GM12801 (cell line): ENCODE data around the gene EME2.

Source experiments
- TF ChIP-seq, protein P1 (sequence below): IDR thresholded peaks from one replicate; pipeline ENCODE4 v1.5.1; 2011; ENCODE audit warnings: control low read depth; ENCODE audit not compliant: insufficient read length; ENCODE audit errors: extremely low read depth

Gene EME2

DNA sequence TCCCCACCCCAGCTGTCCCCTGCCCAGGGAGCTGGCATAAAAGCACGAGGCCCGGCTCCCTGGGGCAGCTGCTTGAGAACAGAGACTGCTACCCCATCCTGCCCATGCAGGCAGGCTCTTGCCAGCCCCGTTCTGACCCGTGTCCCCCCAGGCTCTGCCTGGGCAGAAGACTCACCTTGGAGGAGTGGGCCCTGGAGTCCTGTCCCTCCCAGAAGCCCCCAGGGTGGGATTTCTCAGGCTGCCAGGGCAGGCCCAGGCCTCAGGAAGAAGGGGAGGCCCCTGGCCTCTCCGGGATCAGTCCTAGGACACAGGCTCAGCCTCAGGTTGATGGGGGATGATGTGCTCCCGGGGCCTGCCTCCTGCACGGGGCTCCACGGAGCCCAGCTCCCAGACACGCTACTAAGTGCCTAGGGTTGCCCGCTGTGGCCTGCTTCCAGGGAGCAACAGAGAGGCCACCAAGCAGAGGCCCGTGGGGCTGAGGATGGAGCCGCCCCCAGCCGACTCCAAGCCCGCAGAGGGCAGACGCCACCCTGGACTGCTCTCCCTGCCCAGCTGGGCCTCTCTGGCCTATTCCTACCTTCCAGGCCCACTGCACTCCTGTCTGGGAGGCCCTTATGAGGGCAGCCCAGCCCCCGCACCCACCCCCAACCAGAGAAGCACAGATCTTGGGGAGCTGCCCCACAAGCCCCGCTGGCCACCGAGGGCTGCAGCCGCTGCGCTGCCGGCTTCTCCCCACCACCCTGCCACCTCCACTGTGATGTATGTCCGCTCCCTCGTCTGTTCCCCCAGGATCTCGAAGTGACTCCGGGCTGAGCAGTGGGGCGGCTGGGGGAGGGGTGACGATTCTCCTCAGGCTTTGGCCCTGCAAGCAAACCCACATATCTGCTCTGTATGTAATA, 3.0 kb upstream of the EME2 start:
- TF ChIP-seq, protein P1, sequence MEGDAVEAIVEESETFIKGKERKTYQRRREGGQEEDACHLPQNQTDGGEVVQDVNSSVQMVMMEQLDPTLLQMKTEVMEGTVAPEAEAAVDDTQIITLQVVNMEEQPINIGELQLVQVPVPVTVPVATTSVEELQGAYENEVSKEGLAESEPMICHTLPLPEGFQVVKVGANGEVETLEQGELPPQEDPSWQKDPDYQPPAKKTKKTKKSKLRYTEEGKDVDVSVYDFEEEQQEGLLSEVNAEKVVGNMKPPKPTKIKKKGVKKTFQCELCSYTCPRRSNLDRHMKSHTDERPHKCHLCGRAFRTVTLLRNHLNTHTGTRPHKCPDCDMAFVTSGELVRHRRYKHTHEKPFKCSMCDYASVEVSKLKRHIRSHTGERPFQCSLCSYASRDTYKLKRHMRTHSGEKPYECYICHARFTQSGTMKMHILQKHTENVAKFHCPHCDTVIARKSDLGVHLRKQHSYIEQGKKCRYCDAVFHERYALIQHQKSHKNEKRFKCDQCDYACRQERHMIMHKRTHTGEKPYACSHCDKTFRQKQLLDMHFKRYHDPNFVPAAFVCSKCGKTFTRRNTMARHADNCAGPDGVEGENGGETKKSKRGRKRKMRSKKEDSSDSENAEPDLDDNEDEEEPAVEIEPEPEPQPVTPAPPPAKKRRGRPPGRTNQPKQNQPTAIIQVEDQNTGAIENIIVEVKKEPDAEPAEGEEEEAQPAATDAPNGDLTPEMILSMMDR: no peak

DNA sequence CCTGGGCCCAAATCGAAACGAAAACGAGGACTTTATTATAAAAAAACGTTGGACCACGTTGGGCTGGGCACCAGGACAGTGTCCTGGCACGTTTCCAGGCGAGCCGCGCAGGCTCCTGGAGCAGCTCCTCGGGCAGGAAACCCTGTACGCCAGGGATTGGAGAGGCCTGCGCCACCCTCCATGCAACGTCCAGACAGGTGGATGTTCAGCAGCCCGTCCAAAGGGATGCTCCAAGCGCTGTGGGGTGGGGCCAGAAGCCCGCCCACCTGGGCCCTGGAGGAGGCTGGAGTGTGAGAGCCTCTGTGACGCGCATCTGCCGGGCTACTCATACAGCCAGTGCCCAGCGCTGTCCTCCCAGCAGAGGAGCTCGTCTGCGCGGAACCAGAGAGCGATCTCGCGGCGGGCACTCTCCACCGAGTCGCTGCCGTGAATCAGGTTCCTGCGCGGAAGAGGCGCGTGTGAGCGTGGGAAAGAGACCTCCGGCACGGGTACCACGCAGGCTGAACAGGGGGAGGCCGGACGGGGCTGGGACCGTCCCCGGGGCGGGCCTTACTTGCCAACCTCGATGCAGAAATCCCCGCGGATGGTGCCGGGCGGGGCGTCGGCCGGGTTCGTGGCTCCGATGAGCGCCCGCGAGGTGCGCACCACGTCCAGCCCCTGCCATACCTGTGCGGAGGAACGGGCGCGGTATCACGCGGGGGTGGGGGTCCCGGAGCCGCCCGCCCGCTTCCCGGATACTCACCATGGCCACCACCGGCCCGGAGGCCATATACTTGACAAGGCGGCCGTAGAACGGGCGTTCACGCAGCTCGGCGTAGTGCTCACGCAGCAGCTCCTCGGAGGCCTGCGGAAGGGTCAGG, 2.1 kb upstream of the EME2 start:
- TF ChIP-seq, protein P1: no peak

DNA sequence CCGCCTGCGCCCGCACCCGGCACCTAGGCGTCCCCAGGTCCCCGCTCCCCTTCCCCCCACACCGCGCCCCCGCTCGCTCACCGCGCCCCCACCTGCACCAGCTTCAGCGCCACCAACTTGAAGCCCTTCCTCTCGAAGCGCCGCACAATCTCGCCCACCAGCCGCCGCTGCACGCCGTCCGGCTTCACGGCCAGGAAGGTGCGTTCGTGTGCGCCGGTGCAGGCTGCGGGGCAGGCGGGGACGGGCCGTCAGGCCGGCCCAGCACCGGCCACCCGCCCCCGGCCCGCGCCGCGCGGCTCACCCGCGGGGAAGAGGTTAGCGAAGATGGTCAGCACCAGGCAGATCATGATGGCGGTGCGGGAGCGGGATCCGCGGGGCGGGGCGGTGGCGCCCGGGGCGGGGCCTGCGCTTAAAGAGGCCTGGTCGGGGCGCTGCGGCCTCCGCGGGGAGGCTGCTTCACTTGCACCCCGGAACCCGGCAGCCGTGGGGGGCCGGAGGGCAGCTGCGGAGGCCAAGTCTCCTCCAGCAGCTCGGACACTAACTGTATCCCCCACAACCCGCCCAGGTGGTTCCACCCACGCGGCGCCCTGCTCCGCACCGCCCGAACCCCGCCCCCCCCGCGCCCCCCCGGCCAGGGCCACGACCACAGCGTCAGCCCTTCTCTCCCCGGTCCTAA, 1.3 kb upstream of the EME2 start, which contains the start of gene NME3:
Gene NME3 (minus strand): TSS at position 356 of the 676 bp plus-strand sequence. CDS start 9 bp downstream, at position 347.
- TF ChIP-seq, protein P1: no peak

DNA sequence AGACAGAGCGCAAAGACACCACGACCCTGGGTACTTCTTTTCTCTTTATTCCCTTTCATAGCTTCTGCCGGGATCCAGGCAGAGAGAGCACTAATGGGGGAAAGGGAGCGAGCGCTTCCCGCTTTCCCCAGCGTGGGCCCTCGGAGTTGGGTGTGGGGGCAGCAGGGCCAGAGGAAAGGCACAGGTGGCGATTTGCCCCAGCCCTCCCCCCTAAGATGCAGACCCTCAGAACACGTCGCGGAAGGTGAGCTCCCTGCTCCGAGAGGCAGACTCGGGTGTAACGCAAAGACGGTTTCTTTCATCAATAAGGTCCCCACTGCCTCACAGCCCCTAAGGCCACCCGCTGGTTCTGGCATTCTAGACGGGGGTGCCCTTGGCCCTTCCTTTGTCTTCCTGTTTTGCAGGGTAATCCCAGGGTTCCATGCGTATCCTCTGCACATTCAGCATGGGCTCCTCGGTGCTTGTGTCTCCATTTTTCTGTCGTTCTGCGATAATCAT, 697 bp upstream of the EME2 start:
- TF ChIP-seq, protein P1: no peak

DNA sequence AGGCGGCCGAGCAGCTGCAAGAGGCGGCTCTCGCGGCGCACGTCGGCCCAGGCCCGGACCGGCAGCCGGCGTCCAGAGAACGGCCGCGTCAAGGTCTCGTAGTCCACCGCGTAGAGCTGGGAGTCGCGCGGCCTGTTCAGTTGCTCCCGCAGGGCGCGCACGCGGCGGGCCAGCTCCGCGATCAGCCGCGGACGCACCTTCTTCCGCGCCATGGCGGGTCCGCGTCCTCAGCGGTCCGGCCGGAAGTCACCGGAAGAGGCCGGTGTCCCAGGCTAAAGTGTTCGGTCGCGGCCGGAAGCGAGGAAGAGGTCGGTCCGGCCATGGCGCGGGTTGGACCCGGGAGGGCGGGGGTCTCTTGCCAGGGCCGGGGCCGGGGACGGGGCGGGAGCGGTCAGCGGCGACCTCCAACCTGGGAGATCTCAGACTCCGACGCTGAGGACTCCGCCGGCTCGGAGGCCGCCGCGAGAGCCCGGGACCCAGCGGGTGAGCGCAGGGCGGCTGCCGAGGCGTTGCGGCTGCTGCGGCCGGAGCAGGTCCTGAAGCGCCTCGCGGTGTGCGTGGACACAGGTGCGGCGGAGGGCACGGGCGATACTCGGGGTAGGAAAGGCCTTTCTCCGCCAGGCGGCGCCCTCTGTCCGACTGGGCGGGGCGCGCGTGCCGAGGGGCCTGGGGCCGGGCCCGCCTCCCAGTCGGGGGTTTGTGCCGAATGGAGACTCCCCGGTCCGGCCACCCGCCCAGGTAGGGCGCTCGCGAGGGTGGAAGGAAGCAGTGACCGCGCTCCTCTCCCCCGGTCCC, 495 bp downstream of the EME2 start, which contains the start of gene MRPS34:
Gene MRPS34 (minus strand): TSS at position 227 of the 795 bp plus-strand sequence. CDS start 15 bp downstream, at position 212.
- TF ChIP-seq, protein P1: no peak

DNA sequence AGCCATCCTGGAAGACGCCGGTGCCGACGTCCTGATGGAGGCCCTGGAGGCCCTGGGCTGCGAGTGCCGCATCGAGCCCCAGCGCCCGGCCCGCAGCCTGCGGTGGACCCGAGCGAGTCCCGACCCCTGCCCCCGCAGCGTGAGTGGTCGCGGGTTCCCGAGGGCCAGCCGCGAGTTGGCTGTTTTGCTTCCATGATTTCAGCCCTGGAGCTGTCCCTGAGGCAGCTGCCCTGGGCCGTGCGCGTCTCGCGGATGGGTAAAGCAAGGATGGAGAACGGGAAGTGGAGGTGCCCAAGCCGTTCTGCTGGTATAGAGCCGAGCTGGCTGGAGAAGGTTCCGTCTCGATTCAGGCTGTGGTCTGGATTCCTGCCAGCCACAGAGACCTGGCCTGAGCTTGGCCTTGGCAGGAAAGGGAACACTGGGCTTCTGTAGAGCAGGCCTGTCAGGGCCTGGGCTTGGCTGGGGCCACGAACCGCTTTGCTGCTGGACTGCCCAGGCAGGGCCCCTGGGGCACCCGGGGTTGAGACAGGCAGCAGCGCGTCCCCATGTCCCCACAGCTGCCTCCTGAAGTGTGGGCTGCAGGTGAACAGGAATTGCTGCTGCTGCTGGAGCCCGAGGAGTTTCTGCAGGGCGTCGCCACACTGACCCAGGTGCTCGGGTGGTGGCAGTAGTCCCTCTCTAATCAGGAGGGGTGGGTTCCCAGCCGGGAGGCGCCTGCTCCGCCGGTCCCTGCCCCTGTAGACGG, 1.3 kb downstream of the EME2 start:
- TF ChIP-seq, protein P1: no peak
